Calu3 (cell line): ENCODE data around the gene RXRA. TPM values are rescaled to one million over a fixed set of nuclear protein-coding genes. Genes with fewer than 3 reads are reported as not detected.

Experiments used
- BruUV-seq: library from RNA; stranded (reverse); fragments of 400-500 nt; replicated peaks from 2 replicates; lab custom pipeline; 2021; lab: Mats Ljungman, UMichigan
- CTCF ChIA-PET: fragments of 300-600 bp; sonication (Branson Sonifier 250); formaldehyde crosslinking; loops from one replicate; lab custom pipeline; 2022; ENCODE audit warnings: antibody characterized with exemption; lab: Charles Lee
- DNase-seq: peaks from one replicate; pipeline ENCODE4 v3.0.0; 2022
- H3K27ac Mint-ChIP-seq: one replicate; pipeline ENCODE4 v1.8.0; 2022; ENCODE audit warnings: mixed read lengths; ENCODE audit not compliant: unreplicated experiment
- H3K27me3 Mint-ChIP-seq: one replicate; pipeline ENCODE4 v1.8.0; 2022; ENCODE audit warnings: mixed read lengths; ENCODE audit not compliant: unreplicated experiment
- H3K36me3 Mint-ChIP-seq: one replicate; pipeline ENCODE4 v1.8.0; 2022; ENCODE audit warnings: mild to moderate bottlenecking, moderate library complexity, mixed read lengths; ENCODE audit not compliant: insufficient read depth, unreplicated experiment
- H3K4me1 Mint-ChIP-seq: one replicate; pipeline ENCODE4 v1.8.0; 2022; ENCODE audit warnings: mild to moderate bottlenecking, low read depth, mixed read lengths; ENCODE audit not compliant: unreplicated experiment
- H3K4me3 Mint-ChIP-seq: one replicate; pipeline ENCODE4 v1.8.0; 2022; ENCODE audit warnings: mild to moderate bottlenecking, low read depth, moderate library complexity, mixed read lengths; ENCODE audit not compliant: unreplicated experiment
- H3K9me3 Mint-ChIP-seq: one replicate; pipeline ENCODE4 v1.8.0; 2022; ENCODE audit warnings: low read depth, mixed read lengths; ENCODE audit not compliant: unreplicated experiment
- CTCF ChIP-seq: fragments of 200-600 bp; IDR thresholded peaks from one replicate; pipeline ENCODE4 v1.8.0; 2022; ENCODE audit warnings: antibody characterized with exemption; ENCODE audit not compliant: unreplicated experiment
- intact Hi-C: fragments of 100-400 bp; cut with micrococcal nuclease; formaldehyde crosslinking; loops from one replicate; pipeline ENCODE4 v1.10.0; 2022; ENCODE audit not compliant: unreplicated experiment
- total RNA-seq: library from RNA; stranded (reverse); gene quantifications from 2 replicates; pipeline ENCODE4 v1.2.3, GENCODE V29; 2022

Gene RXRA
- total RNA-seq, 1 experiment from 2014 or later: 15.0 TPM

GRCh38 chr9:134425812-134426211 lies 99.6 kb downstream of the RXRA start:
- no TSS peak for BruUV-seq
- no peaks in the 10 kb centered on the region for H3K4me1 Mint-ChIP-seq
- no peak overlapping the region for H3K4me3 Mint-ChIP-seq
- intact Hi-C loops: no loop called here
- CTCF ChIA-PET: no interaction called here
- no peak for TF ChIP-seq CTCF
- H3K27me3 Mint-ChIP-seq: no peaks in the 10 kb centered on the region
- H3K27ac Mint-ChIP-seq: no peak overlapping the region
- H3K9me3 Mint-ChIP-seq: no peaks in the 10 kb centered on the region
- H3K36me3 Mint-ChIP-seq: peaks cover 5% of the 10 kb centered on the region
- DNase-seq: no peak

DNA sequence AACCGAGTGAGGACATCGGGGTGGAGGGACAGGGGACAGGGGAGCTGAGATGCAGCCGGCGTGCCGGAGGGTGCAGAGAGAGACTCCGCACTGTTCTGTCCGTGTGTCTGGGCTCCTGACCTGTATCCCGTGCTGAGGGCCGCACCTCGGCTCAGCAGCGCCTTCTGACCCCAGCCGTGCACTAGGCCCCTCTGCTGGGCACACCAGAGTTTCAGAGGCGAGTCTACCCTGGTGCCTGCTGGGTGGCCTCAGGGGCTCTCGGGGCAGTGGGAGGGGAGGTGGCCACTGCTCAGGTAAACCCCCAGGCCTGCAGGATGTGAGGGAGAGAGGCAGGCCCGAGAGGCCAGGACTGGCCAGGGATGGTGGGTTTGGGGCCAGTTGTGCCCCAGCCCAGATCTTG lies 100.2 kb downstream of the RXRA start:
- H3K4me3 Mint-ChIP-seq: no peak overlapping the region
- H3K27ac Mint-ChIP-seq: no peak overlapping the region
- no peaks in the 10 kb centered on the region for H3K4me1 Mint-ChIP-seq
- intact Hi-C loops: no loop called here
- CTCF ChIA-PET: no interaction called here
- no TSS peak for BruUV-seq
- H3K27me3 Mint-ChIP-seq: no peaks in the 10 kb centered on the region
- no peaks in the 10 kb centered on the region for H3K9me3 Mint-ChIP-seq
- H3K36me3 Mint-ChIP-seq: peaks cover 5% of the 10 kb centered on the region
- no peak for TF ChIP-seq CTCF
- DNase-seq: no peak

GRCh38 chr9:134427153-134427782 lies 101.0 kb downstream of the RXRA start:
- Mint-ChIP-seq H3K36me3 (peaks cover 5% of the 10 kb centered on the region), H3K27ac (no peak overlapping the region), H3K27me3 (no peaks in the 10 kb centered on the region), H3K4me1 (no peaks in the 10 kb centered on the region), H3K4me3 (no peak overlapping the region), H3K9me3 (no peaks in the 10 kb centered on the region)
- no TSS peak for BruUV-seq
- no peak for DNase-seq
- CTCF ChIA-PET: no interaction called here
- intact Hi-C loops: no loop called here
- TF ChIP-seq CTCF: no peak

GRCh38 chr9:134428559-134428958 lies 102.3 kb downstream of the RXRA start:
- no peaks in the 10 kb centered on the region for H3K9me3 Mint-ChIP-seq
- BruUV-seq: no TSS peak
- intact Hi-C loops: no loop called here
- no peaks in the 10 kb centered on the region for H3K27me3 Mint-ChIP-seq
- peaks cover 5% of the 10 kb centered on the region for H3K36me3 Mint-ChIP-seq
- CTCF ChIA-PET: no interaction called here
- no peaks in the 10 kb centered on the region for H3K4me1 Mint-ChIP-seq
- no peak for TF ChIP-seq CTCF
- H3K27ac Mint-ChIP-seq: no peak overlapping the region
- DNase-seq: no peak
- no peak overlapping the region for H3K4me3 Mint-ChIP-seq
